A549 treated with GW870086 at 1 μM for 4 hours (cell line): ENCODE measurements around the gene TFEB. TPM values are rescaled to one million over a fixed set of nuclear protein-coding genes. Genes with fewer than 3 reads are reported as not detected.

Source experiments
- total RNA-seq: library from RNA; stranded (reverse); fragments of 200-300 nt; extraction: Qiagen RNA extraction; gene quantifications from 5 replicates; pipeline ENCODE4 v1.2.3, GENCODE V29; 2022; ENCODE audit warnings: low read depth

TFEB gene
- total RNA-seq, result 5.0 to 8.0 TPM (median 6.8 TPM) in 5 replicates

GRCh38 chr6:41735427-41736185, at the start of gene TFEB:
TFEB (minus strand) TSS chr6:41735608; CDS start chr6:41691213, 44,395 bp downstream.

GRCh38 chr6:41780551-41781365, 45.4 kb upstream of the TFEB start, which contains the start of gene PRICKLE4:
PRICKLE4 (plus strand) TSS chr6:41780782; CDS start chr6:41783474, 2,692 bp downstream.

GRCh38 chr6:41779788-41780550, 44.6 kb upstream of the TFEB start, which contains the start of gene FRS3:
FRS3 (minus strand) TSS chr6:41779900; CDS start chr6:41776987, 2,913 bp downstream.

GRCh38 chr6:41747256-41748101, 12.1 kb upstream of the TFEB start, which contains the start of gene PGC:
PGC (minus strand) TSS chr6:41747397; CDS start chr6:41747334, 63 bp downstream.

GRCh38 chr6:41638002-41638934, 97.1 kb downstream of the TFEB start, which contains the start of gene MDFI:
MDFI (plus strand) TSS chr6:41638468; CDS start chr6:41638750, 282 bp downstream.

Other genes with a start within 250 kb of the TFEB start
- gene FOXP4, start 189.2 kb downstream of the TFEB start, total RNA-seq, result 17.9 to 26.6 TPM (median 24.2 TPM) in 5 replicates
- gene MDFI, start 97.1 kb downstream of the TFEB start, total RNA-seq, result 0.40 to 0.77 TPM (median 0.57 TPM) in 5 replicates
- gene PGC, start 11.8 kb upstream of the TFEB start, total RNA-seq, result not detected in 5 replicates
- gene FRS3, start 44.3 kb upstream of the TFEB start, total RNA-seq, result 2.0 to 5.1 TPM (median 2.5 TPM) in 5 replicates
- 0.68 to 0.95 TPM (median 0.81 TPM) in 5 replicates for gene PRICKLE4, start 45.2 kb upstream of the TFEB start, total RNA-seq
- 296 to 313 TPM (median 302 TPM) in 5 replicates for gene TOMM6, start 52.1 kb upstream of the TFEB start, total RNA-seq
- 0.93 to 1.2 TPM (median 0.97 TPM) in 5 replicates for gene USP49, start 159.8 kb upstream of the TFEB start, total RNA-seq
- 12.2 to 15.8 TPM (median 14.3 TPM) in 5 replicates for gene MED20, start 185.5 kb upstream of the TFEB start, total RNA-seq
- 37.4 to 51.1 TPM (median 43.1 TPM) in 5 replicates for gene BYSL, start 185.9 kb upstream of the TFEB start, total RNA-seq
- 121 to 186 TPM (median 172 TPM) in 5 replicates for gene CCND3, start 206.2 kb upstream of the TFEB start, total RNA-seq